Epithelial cell of prostate (primary cell): Measurements from ENCODE around the gene BTBD2.
A peak's percentile ranks its signal among the peaks of the same experiment; 100 is the strongest.
"Not testable (repeated sequence)": the region's sequence is repeated elsewhere in the genome, so short reads cannot be mapped to it uniquely, and the experiment has no call there.

ENCODE experiments used
- DNase-seq: peaks from one replicate; pipeline ENCODE4 v3.0.0-alpha.2; 2011; ENCODE audit warnings: low read depth, low spot score
- H3K27ac ChIP-seq: fragments of 450-650 bp; 2 replicates; pipeline ENCODE4 v1.5.1; 2017; ENCODE audit warnings: mild to moderate bottlenecking

BTBD2 gene

DNA sequence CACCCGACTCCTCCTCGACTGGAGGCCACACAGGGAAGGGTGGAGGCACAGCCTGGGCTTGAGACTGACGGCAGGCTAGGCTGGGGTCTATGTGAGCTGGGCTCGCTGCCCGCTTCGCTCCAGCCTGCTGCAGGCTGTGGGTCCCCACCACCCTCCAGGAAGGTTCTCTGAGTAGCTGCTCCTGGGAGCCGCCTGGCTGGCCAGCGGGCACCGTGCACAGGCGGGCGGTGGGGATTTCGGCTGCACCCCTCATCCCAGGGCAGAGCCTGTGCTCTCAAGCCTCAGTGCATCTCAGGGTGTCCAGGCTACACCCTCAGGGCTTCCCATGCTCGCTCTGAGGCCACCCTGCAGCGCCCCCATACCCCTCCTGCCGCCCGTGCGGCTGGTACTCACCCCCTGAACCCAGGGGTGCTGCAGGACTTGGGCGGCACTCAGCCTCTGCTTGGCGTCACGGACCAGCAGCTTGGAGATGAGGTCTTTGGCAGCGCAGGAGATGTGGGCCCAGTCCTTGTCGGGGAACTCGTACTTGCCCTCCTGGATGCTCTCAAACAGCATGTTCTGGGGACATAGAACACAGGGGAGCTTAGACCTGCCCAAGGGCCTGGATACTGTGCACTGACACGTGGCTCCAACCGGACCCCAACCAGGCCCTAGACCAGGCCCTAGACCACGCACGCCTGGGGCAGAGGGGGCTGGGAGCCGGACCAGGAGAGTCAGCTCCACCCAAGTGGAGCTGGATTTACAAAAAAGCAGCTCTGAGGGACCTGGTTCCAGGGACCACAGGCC lies 25.3 kb upstream of the BTBD2 start:
- H3K27ac ChIP-seq, result peak overlapping the region; percentile 76
- DNase-seq, result no peak

DNA sequence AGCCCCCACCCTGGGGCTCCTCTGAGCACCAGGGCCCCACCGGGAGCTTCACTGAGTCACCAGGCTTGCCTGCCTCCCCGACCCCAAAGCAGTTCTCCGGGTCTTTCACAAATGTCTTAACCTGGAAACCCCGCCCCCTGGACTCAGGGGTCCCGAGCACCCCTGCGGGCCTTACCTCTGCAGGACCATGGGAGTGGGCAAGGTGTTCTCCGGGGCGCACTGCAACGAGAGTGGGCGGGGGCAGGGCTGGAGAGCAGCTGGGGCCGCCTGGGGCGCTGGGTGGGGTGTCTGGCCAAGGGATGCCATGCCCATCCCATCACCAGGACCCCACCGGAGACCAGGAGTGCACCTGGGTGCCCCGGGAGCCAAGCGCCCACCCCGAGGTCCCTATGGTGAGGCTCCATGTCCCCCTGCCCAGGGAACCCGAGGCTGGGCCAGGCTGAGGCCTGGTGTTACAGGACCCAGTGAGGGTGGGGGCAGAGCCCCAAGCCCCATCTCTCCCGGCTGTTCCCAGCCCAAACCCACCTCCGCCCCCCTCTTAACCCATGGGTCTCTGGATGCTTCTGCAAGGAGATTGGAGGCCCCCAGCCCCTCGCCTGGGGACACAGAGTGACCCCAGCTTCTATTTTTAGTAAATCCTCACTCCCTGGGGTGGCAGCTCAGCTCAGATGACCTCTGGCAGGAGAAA lies 24.6 kb upstream of the BTBD2 start:
- no peak for DNase-seq
- no peak overlapping the region for H3K27ac ChIP-seq

GRCh38 chr19:2039089-2039958 lies 23.8 kb upstream of the BTBD2 start:
- no peak overlapping the region for H3K27ac ChIP-seq
- no peak for DNase-seq

DNA sequence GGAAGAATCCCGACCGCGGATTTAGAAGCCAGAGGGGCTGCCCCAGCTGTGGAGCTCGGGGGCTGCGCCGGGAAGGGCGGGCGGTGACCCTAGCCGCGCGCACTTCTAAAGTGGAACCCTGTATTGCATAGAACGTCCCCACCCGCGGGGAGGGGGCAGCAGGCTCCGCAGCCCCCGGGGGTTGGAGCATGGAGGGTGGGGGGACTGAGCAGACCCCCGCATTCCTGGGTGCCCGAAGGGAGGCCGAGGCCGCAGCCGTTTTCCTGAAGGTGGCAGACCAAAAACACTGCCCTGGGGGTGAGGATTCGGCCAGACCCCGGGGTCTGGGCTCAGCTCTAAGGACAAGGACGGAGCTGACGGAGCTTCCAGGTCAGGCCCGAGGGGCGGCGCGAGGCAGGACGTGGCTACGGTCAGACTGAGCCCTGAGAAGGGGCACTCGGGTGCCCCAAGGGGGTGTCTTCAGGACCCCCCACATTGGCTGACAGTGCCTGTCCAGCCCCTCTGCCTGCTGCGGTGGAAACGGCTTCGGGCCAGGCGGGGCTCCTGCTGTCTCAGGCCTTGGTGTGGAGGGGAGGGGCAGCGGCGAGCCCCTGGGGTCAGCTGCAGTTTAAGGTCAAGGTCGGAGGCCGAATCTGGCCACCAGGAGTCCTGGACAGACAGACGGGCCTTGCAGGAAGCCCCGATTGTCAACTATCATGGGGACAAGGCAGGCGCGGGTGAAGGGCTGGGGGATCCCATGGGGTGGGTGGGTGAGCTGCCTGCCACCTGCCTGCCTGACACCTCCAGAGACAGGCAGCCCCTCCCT lies 23.0 kb upstream of the BTBD2 start:
- no peak overlapping the region for H3K27ac ChIP-seq

GRCh38 chr19:2037651-2038255 lies 22.2 kb upstream of the BTBD2 start:
- no peak overlapping the region for H3K27ac ChIP-seq
- DNase-seq, result no peak

More for the DNA sequence above, 23.0 kb upstream of the BTBD2 start:
- no peak for DNase-seq

GRCh38 chr19:2036424-2036823 lies 20.9 kb upstream of the BTBD2 start:
- no peak for DNase-seq
- H3K27ac ChIP-seq, result no peak overlapping the region

DNA sequence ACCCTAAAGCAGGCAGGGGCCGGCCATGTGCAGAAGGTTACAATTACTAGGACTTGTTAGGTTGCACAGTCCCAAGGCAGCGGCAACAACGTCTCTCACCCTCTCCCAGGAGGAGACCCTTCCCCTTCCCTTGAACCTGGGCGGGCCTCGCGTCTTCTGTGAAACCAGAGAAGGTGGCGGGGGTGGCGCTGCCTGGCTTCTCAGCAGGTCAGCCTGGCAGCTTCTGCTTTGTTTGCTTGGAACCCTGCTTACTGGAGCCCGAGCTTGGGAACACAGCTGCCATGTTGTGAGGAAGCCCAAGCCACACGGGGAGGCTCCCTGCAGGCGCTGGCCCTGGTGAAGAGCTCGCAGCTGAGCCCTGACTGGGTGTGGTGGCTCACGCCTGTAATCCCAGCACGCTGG lies 20.1 kb upstream of the BTBD2 start:
- DNase-seq, result no peak
- peak overlapping the region; percentile 8 for H3K27ac ChIP-seq

GRCh38 chr19:2034729-2035589 lies 19.4 kb upstream of the BTBD2 start:
- DNase-seq, result no peak
- peak overlapping the region; percentile 8 for H3K27ac ChIP-seq

DNA sequence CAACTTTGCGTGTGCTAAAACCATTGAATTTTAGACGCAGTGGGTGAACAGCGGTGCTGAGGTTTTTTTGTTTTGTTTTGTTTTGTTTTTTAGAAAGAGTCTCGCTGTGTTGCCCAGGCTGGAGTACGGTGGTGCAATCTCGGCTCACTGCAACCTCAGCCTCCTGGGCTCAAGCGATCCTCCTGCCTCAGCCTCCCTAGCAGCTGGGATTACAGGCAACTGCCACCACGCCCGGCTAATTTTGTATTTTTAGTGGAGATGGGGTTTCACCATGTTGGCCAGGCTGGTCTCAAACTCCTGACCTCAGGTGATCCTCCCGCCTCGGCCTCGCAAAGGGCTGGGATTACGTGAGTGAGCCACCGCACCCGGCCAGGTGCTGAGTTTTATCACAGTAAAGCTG lies 18.7 kb upstream of the BTBD2 start:
- not testable (repeated sequence) for DNase-seq, H3K27ac ChIP-seq

- DNase-seq, result no peak
- H3K27ac ChIP-seq, result no peak overlapping the region
These were observed 18.3 kb upstream of the BTBD2 start for GRCh38 chr19:2033825-2034159.

DNA sequence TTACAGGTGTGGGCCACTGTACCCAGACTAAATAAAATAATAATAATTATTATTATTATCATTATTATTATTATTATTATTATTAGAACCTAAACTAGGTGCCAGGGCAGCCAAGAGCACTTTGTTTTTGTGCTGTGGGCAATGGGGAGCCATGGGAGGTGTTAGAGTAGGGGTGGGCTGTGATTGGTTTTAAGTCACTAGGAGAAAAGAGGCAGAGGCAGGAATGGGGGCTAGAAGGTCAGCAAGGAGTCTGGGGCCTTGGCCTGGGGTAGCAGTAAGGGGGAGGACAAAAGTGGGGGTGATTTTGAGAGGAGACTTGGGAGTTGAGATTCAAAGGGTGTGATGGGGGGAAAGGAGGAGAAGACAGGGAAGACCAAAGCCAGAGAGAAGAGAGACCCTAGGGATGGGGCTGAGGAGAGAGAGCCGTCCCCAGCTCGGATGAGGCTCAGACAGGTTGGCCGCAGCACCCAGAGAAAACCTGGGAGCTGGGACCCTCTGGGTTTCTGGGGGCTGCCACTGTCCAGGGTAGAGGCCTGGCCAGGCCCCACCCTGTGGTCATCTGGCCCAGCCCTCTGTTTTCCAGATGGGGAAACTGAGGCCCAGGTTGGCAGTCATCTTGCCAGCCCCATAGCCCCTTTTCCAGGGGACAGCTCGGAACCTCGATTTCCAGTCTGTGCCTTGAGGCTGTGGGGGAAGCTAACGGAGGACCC lies 17.8 kb upstream of the BTBD2 start:
- no peak for DNase-seq
- H3K27ac ChIP-seq, result peak overlapping the region; percentile 90

DNA sequence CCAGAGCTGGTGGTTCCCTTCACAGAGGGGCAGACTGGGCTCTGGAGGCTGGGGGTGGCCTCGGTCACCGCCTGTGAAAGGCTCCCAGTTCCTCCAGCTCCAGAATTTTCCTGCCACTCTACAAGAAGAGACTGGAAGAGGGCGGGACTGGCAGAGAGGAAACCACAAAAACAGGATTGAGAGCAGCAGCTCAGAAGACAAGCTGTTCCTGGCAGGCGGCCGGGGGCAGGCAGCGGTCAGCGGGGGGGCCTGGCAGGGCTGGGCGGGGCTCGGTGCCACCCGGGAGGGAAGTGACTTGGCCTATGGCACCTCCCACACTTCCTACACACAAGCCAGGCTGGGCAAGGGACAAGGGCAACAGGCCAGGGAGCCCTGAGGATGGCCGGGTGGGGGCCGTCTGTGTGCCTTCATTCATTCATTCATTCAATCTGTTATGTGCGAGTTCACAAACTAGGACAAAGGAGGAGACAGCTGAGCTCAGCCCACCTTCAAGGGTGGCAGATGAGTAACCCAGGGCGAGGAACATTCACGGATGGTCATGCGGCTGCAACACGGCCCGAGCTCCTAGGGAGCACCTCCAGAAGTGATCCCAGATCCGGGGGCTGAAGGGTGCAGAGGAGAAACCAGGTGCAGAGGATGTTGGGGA lies 16.9 kb upstream of the BTBD2 start:
- peak; percentile 62 for DNase-seq
- peak overlapping the region; percentile 90 for H3K27ac ChIP-seq

DNA sequence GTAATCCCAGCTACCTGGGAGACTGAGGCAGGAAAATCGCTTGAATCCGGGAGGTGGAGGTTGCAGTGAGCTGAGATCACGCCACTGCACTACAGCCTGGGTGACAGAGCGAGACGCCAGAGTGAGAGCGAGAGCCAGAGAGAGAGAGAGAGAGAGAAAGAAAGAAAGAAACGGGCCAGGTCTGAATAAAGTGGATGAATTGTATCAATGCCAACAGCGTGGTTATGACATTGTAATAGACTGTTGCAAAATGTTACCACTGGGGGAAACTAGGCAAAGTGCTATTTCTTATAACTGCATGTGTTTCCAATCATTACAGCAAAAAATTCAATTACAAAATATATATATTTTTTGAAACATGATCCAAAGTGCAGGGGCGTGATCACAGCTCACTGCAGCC lies 11.8 kb upstream of the BTBD2 start:
- no peak overlapping the region for H3K27ac ChIP-seq
- DNase-seq, result no peak

DNA sequence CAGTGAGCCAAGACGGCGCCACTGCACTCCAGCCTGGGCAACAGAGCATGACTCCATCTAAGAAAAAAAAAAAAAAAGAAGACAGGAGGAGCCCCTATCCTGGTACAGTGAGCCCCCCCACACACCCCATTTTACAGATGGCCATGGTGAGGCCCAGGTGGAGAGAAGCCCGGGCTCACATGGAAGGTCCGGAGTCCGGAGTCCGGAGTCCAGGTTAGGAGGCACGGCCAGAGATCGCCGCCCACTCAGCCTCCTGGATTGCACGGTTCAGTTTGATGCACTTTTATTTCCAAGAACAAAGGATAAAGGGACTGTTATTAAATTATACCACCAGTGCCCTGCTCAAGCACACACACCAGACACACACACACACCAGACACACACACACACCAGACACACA lies 11.3 kb upstream of the BTBD2 start:
- DNase-seq, result no peak
- H3K27ac ChIP-seq, result no peak overlapping the region

DNA sequence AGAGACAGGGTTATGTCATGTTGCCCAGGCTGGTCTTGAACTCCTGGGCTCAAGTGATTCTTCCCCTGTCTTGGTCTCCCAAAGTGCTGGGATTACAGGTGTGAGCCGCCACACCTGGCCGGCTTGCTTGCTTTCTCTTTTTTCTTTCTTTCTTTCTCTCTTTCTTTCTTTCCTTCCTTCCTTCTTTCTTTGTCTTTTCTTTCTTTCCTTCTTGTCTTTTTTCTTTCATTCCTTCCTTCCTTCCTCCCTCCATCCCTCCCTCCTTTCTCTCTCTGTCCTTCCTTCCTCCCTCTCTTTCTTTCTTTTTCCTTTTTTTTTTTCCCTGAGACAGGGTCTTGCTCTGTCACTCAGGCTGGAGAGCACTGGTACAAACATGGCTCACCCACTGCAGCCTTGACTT lies 6.8 kb upstream of the BTBD2 start:
- H3K27ac ChIP-seq, result no peak overlapping the region
- DNase-seq, result no peak

GRCh38 chr19:2021453-2022140 lies 6.1 kb upstream of the BTBD2 start:
- DNase-seq, result no peak
- no peak overlapping the region for H3K27ac ChIP-seq

- no peak for DNase-seq
- H3K27ac ChIP-seq, result no peak overlapping the region
These were observed 3.2 kb upstream of the BTBD2 start for GRCh38 chr19:2018752-2019151.
